ENCODE measurements around the gene RERE.

RERE gene

DNA sequence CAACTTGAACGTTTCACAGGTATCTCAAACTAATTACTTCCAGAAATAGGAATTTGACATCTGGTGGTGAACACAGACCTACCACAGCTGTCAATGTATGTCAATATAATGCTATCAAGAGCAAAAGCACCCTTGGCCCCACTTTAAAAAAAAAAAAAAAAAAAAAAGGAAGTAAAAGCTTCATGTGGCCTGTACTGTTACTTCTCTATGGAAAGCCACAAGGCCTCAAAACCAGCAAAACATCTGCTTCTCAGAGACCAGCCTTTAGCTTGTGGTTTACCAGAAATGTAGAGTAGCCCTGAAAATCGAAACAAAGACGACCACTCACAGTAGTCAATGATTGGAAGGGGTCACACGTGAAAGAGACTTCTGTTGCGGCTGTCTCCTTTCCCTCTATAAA, 389.9 kb downstream of the RERE start:
- H4K91ac ChIP-seq (ENCODE audit: low read depth, low read length) = no peak overlapping the region
- no peak overlapping the region for H3K4me2 ChIP-seq (ENCODE audit: low read length)
- no peak overlapping the region for H3K4ac ChIP-seq (ENCODE audit: low read depth, low read length)
- no peak overlapping the region for H2AFZ ChIP-seq (ENCODE audit: insufficient read depth, low read length, poor library complexity)
- H2BK120ac ChIP-seq (ENCODE audit: insufficient read depth, low read length, poor library complexity) = no peak overlapping the region
- no peak overlapping the region for H3K23ac ChIP-seq (ENCODE audit: low read length)
- no peak overlapping the region for H3K14ac ChIP-seq (ENCODE audit: low read length)
- H3K79me2 ChIP-seq (ENCODE audit: control insufficient read depth, insufficient read depth, low read length, poor library complexity) = peaks cover 12% of the 10 kb centered on the region
- H3K36me3 ChIP-seq (ENCODE audit: control insufficient read depth in 1 of 2, insufficient read depth in 2 of 2, low read length in 2 of 2) = no peaks in the 10 kb centered on the region
- WGBS (ENCODE audit: extremely low coverage, insufficient coverage, insufficient read length) = no CpG with 5 or more reads among the region's 5 CpGs
- H3K27ac ChIP-seq (ENCODE audit: low read depth, low read length) = no peak overlapping the region
- H3K79me1 ChIP-seq (ENCODE audit: low read length) = peaks cover 19% of the 10 kb centered on the region
- H2BK5ac ChIP-seq (ENCODE audit: low read depth, low read length, poor library complexity) = no peak overlapping the region
- H4K8ac ChIP-seq (ENCODE audit: low read depth, low read length) = no peak overlapping the region
- peaks cover 5 to 12% of the 10 kb centered on the region in 2 experiments for H3K4me1 ChIP-seq (ENCODE audit: control insufficient read depth in 1 of 2, insufficient read depth in 2 of 2, low read length in 2 of 2)
- no peak overlapping the region for H2BK12ac ChIP-seq (ENCODE audit: low read length)
- H2AK5ac ChIP-seq (ENCODE audit: low read length) = no peak overlapping the region
- H3K27me3 ChIP-seq (ENCODE audit: insufficient read depth, low read length) = no peaks in the 10 kb centered on the region
- no peak for DNase-seq
- H3K9me3 ChIP-seq (ENCODE audit: insufficient read depth, low read depth, low read length) = no peaks in the 10 kb centered on the region
- no peak overlapping the region for H3K4me3 ChIP-seq (ENCODE audit: low read depth, low read length)
- no peak overlapping the region for H3K18ac ChIP-seq (ENCODE audit: low read length)
- H3K9ac ChIP-seq (ENCODE audit: low read length) = no peak overlapping the region
- H4K12ac ChIP-seq (ENCODE audit: low read depth, low read length) = no peak overlapping the region

- Histone ChIP-seq H3K79me2 (ENCODE audit: control insufficient read depth, insufficient read depth, low read length, poor library complexity) (peaks cover 12% of the 10 kb centered on the region), H3K4me3 (ENCODE audit: low read depth, low read length) (no peak overlapping the region), H4K8ac (ENCODE audit: low read depth, low read length) (no peak overlapping the region), H3K14ac (ENCODE audit: low read length) (no peak overlapping the region), H3K23ac (ENCODE audit: low read length) (no peak overlapping the region), H3K4me1 (ENCODE audit: control insufficient read depth in 1 of 2, insufficient read depth in 2 of 2, low read length in 2 of 2) (peaks cover 5 to 12% of the 10 kb centered on the region in 2 experiments), H2AK5ac (ENCODE audit: low read length) (no peak overlapping the region), H3K27ac (ENCODE audit: low read depth, low read length) (no peak overlapping the region), H2BK12ac (ENCODE audit: low read length) (no peak overlapping the region), H3K4me2 (ENCODE audit: low read length) (no peak overlapping the region), H3K4ac (ENCODE audit: low read depth, low read length) (no peak overlapping the region), H4K91ac (ENCODE audit: low read depth, low read length) (no peak overlapping the region), H3K27me3 (ENCODE audit: insufficient read depth, low read length) (no peaks in the 10 kb centered on the region), H2BK5ac (ENCODE audit: low read depth, low read length, poor library complexity) (no peak overlapping the region), H2AFZ (ENCODE audit: insufficient read depth, low read length, poor library complexity) (no peak overlapping the region), H4K12ac (ENCODE audit: low read depth, low read length) (no peak overlapping the region), H3K9me3 (ENCODE audit: insufficient read depth, low read depth, low read length) (no peaks in the 10 kb centered on the region), H3K36me3 (ENCODE audit: control insufficient read depth in 1 of 2, insufficient read depth in 2 of 2, low read length in 2 of 2) (no peaks in the 10 kb centered on the region), H3K79me1 (ENCODE audit: low read length) (peaks cover 19% of the 10 kb centered on the region), H3K9ac (ENCODE audit: low read length) (no peak overlapping the region), H3K18ac (ENCODE audit: low read length) (no peak overlapping the region), H2BK120ac (ENCODE audit: insufficient read depth, low read length, poor library complexity) (no peak overlapping the region)
- WGBS (ENCODE audit: extremely low coverage, insufficient coverage, insufficient read length) = no CpG with 5 or more reads among the region's 4 CpGs
- no peak for DNase-seq
Observed at GRCh38 chr1:8426996-8427395, 390.4 kb downstream of the RERE start.

- no peak overlapping the region for H4K12ac ChIP-seq (ENCODE audit: low read depth, low read length)
- DNase-seq = no peak
- no peak overlapping the region for H4K91ac ChIP-seq (ENCODE audit: low read depth, low read length)
- H3K79me2 ChIP-seq (ENCODE audit: control insufficient read depth, insufficient read depth, low read length, poor library complexity) = peaks cover 12% of the 10 kb centered on the region
- no peaks in the 10 kb centered on the region for H3K27me3 ChIP-seq (ENCODE audit: insufficient read depth, low read length)
- no peak overlapping the region for H3K9ac ChIP-seq (ENCODE audit: low read length)
- peaks cover 5 to 15% of the 10 kb centered on the region in 2 experiments for H3K4me1 ChIP-seq (ENCODE audit: control insufficient read depth in 1 of 2, insufficient read depth in 2 of 2, low read length in 2 of 2)
- H2BK5ac ChIP-seq (ENCODE audit: low read depth, low read length, poor library complexity) = no peak overlapping the region
- no peak overlapping the region for H2AK5ac ChIP-seq (ENCODE audit: low read length)
- H3K27ac ChIP-seq (ENCODE audit: low read depth, low read length) = no peak overlapping the region
- H3K4me2 ChIP-seq (ENCODE audit: low read length) = no peak overlapping the region
- H2BK12ac ChIP-seq (ENCODE audit: low read length) = no peak overlapping the region
- no peak overlapping the region for H2AFZ ChIP-seq (ENCODE audit: insufficient read depth, low read length, poor library complexity)
- H3K18ac ChIP-seq (ENCODE audit: low read length) = no peak overlapping the region
- H3K79me1 ChIP-seq (ENCODE audit: low read length) = peaks cover 19% of the 10 kb centered on the region
- no peak overlapping the region for H4K8ac ChIP-seq (ENCODE audit: low read depth, low read length)
- no peak overlapping the region for H3K4ac ChIP-seq (ENCODE audit: low read depth, low read length)
- no CpG with 5 or more reads among the region's 3 CpGs for WGBS (ENCODE audit: extremely low coverage, insufficient coverage, insufficient read length)
- H3K23ac ChIP-seq (ENCODE audit: low read length) = no peak overlapping the region
- no peak overlapping the region for H2BK120ac ChIP-seq (ENCODE audit: insufficient read depth, low read length, poor library complexity)
- H3K14ac ChIP-seq (ENCODE audit: low read length) = no peak overlapping the region
- H3K36me3 ChIP-seq (ENCODE audit: control insufficient read depth in 1 of 2, insufficient read depth in 2 of 2, low read length in 2 of 2) = no peaks in the 10 kb centered on the region
- H3K4me3 ChIP-seq (ENCODE audit: low read depth, low read length) = no peak overlapping the region
- no peaks in the 10 kb centered on the region for H3K9me3 ChIP-seq (ENCODE audit: insufficient read depth, low read depth, low read length)
Observed at GRCh38 chr1:8425781-8426161, 391.7 kb downstream of the RERE start.

DNA sequence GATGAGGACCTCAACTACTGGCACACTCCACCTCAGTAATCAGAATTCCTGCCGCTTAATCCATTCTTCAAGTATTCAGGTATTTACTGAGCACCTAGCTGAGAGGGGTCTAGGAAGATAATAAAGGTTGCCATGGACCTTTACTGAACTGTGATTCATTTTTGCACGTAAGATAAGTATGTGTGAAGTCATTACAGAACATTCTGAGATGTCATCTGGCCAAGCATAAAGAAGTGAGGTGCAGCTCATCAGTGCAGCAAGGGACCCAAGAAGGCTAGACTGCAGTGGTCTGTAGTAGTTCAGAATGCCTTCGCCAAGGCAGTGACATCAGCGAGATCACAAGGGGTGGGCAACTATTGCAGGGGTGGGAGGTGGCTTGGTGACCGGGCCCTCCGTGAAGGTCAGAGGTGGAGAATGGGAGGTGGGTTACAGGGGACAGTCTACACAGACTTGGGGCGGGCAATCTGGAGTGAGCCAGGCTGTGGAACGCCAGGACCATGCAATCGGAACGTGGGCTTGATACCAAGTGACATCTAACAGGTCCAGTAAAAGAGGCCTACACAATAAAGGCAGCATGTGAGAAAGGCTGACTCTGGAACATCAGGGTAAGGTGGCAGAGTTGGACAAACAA, 392.2 kb downstream of the RERE start:
- H2AFZ ChIP-seq (ENCODE audit: insufficient read depth, low read length, poor library complexity) = no peak overlapping the region
- DNase-seq = no peak
- H3K4me2 ChIP-seq (ENCODE audit: low read length) = no peak overlapping the region
- H3K79me1 ChIP-seq (ENCODE audit: low read length) = peaks cover 19% of the 10 kb centered on the region
- no peak overlapping the region for H3K9ac ChIP-seq (ENCODE audit: low read length)
- H4K91ac ChIP-seq (ENCODE audit: low read depth, low read length) = peak overlapping the region; percentile 36
- no peak overlapping the region for H4K12ac ChIP-seq (ENCODE audit: low read depth, low read length)
- peak overlapping the region; percentile 0 for H2BK120ac ChIP-seq (ENCODE audit: insufficient read depth, low read length, poor library complexity)
- H3K27ac ChIP-seq (ENCODE audit: low read depth, low read length) = peak overlapping the region; percentile 97
- no peak overlapping the region for H3K18ac ChIP-seq (ENCODE audit: low read length)
- no peak overlapping the region for H2AK5ac ChIP-seq (ENCODE audit: low read length)
- peaks cover 5 to 15% of the 10 kb centered on the region in 2 experiments for H3K4me1 ChIP-seq (ENCODE audit: control insufficient read depth in 1 of 2, insufficient read depth in 2 of 2, low read length in 2 of 2)
- H2BK5ac ChIP-seq (ENCODE audit: low read depth, low read length, poor library complexity) = no peak overlapping the region
- H3K14ac ChIP-seq (ENCODE audit: low read length) = no peak overlapping the region
- no peak overlapping the region for H3K4ac ChIP-seq (ENCODE audit: low read depth, low read length)
- no peak overlapping the region for H4K8ac ChIP-seq (ENCODE audit: low read depth, low read length)
- H3K9me3 ChIP-seq (ENCODE audit: insufficient read depth, low read depth, low read length) = no peaks in the 10 kb centered on the region
- no peak overlapping the region for H3K4me3 ChIP-seq (ENCODE audit: low read depth, low read length)
- no peak overlapping the region for H3K23ac ChIP-seq (ENCODE audit: low read length)
- no peaks in the 10 kb centered on the region for H3K27me3 ChIP-seq (ENCODE audit: insufficient read depth, low read length)
- WGBS (ENCODE audit: extremely low coverage, insufficient coverage, insufficient read length) = no CpG with 5 or more reads among the region's 10 CpGs
- H3K36me3 ChIP-seq (ENCODE audit: control insufficient read depth in 1 of 2, insufficient read depth in 2 of 2, low read length in 2 of 2) = no peaks in the 10 kb centered on the region
- peaks cover 13% of the 10 kb centered on the region for H3K79me2 ChIP-seq (ENCODE audit: control insufficient read depth, insufficient read depth, low read length, poor library complexity)
- H2BK12ac ChIP-seq (ENCODE audit: low read length) = no peak overlapping the region
